IPS-18a (cell line): ENCODE data around the gene FAM168A.
A peak's percentile ranks its signal among the peaks of the same experiment; 100 is the strongest.

Experiments used
- H3K27ac ChIP-seq: one replicate; pipeline ENCODE4 v1.5.1; 2013; ENCODE audit warnings: low read length
- H3K27me3 ChIP-seq: one replicate; pipeline ENCODE4 v1.6.1; 2013; ENCODE audit warnings: mild to moderate bottlenecking, low read length; ENCODE audit not compliant: control insufficient read depth, insufficient read depth
- H3K36me3 ChIP-seq: one replicate; pipeline ENCODE4 v1.6.1; 2013; ENCODE audit warnings: low read depth, low read length; ENCODE audit not compliant: control insufficient read depth
- H3K4me1 ChIP-seq: one replicate; pipeline ENCODE4 v1.6.1; 2013; ENCODE audit warnings: low read depth, low read length; ENCODE audit not compliant: control insufficient read depth
- H3K4me3 ChIP-seq: one replicate; pipeline ENCODE4 v1.5.1; 2013; ENCODE audit warnings: low read length
- H3K9ac ChIP-seq: one replicate; pipeline ENCODE4 v1.6.1; 2013; ENCODE audit warnings: mild to moderate bottlenecking, low read length, moderate library complexity
- H3K9me3 ChIP-seq: one replicate; pipeline ENCODE4 v1.6.1; 2013; ENCODE audit warnings: low read depth, low read length; ENCODE audit not compliant: control insufficient read depth

Gene FAM168A

DNA sequence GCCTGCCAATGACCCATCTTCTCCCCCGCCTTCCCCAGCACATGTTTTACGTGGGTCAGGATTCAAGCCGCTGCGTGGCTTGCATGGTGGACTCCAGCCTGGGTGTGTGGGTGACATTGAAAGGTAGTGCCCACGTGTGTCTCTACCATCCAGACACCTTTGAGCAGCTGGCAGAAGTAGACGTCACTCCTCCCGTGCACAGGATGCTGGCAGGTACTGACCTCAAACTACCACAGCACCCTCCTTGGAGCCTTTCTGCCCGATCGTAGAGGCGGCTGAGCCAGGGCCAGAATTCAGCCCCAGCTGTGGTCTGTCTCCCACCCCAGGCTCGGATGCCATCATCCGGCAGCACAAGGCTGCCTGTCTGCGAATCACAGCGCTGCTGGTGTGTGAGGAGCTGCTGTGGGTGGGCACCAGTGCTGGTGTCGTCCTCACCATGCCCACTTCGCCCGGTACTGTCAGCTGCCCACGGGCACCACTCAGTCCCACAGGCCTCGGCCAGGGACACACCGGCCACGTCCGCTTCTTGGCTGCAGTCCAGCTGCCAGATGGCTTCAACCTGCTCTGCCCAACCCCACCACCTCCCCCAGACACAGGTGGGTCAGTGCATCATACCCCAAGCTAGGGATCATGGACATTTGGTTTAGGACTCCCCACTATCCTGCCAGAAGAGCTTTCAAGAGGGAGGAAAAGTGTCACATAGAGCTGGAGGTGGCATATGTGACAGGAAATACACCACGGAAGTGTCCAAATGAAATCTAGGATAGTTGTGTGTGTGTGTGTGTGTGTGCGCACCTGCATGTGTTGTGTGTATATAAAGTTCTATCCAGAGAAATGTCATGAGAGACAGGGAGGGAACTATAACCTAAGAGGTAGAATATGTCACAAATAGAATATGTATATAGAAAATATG lies 232.3 kb downstream of the FAM168A start:
- Histone ChIP-seq H3K9me3 (no peaks in the 10 kb centered on the region), H3K4me3 (no peak overlapping the region), H3K27ac (no peak overlapping the region), H3K36me3 (no peaks in the 10 kb centered on the region), H3K4me1 (no peaks in the 10 kb centered on the region), H3K27me3 (peaks cover 3% of the 10 kb centered on the region), H3K9ac (no peak overlapping the region)

DNA sequence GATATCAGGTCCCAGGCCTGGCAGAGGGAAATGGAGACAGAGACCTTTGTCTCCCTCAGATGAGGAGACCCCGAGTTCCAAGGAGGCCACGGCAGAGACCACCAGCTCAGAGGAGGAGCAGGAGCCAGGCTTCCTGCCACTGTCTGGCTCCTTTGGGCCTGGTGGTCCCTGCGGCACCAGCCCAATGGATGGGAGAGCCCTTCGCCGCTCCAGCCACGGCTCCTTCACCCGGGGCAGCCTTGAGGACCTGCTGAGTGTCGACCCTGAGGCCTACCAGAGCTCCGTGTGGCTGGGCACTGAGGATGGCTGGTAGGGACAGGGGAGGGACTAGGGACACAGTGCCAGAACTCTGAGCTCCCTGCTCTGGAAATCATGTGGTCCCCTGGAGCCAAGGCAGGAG lies 234.8 kb downstream of the FAM168A start:
- H3K9me3 ChIP-seq = no peaks in the 10 kb centered on the region
- H3K27ac ChIP-seq = no peak overlapping the region
- H3K4me1 ChIP-seq = no peaks in the 10 kb centered on the region
- no peaks in the 10 kb centered on the region for H3K36me3 ChIP-seq
- H3K9ac ChIP-seq = no peak overlapping the region
- no peak overlapping the region for H3K4me3 ChIP-seq
- peaks cover 3% of the 10 kb centered on the region for H3K27me3 ChIP-seq

DNA sequence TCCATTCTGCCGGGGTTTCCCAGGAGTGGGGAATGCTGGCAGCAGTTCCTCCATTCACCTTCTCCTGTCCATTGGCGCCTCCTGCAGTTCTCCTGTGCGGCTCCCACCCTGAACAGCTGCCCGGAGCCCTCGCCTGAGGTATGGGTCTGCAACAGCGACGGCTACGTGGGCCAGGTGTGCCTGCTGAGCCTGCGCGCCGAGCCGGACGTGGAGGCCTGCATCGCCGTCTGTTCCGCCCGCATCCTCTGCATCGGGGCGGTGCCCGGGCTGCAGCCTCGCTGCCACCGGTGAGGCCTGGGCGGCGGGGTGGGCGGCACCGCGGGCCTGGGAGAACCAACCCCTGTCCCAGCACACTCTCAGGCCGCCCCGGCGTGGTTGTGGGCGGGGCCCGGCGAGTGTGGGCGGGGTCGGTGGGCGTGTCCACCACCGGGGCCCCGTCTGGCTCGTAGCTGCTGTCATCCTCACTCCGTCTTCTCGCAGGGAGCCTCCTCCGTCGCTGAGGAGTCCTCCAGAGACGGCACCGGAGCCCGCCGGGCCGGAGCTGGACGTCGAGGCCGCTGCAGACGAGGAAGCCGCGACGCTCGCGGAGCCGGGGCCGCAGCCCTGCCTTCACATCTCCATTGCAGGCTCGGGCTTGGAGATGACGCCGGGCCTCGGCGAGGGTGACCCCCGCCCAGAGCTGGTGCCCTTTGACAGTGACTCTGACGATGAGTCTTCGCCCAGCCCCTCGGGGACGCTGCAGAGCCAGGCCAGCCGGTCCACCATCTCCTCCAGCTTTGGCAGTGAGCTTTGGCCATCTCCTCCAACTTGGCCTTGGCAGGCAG lies 235.7 kb downstream of the FAM168A start:
- H3K27me3 ChIP-seq = peaks cover 3% of the 10 kb centered on the region
- peak overlapping the region; percentile 40 for H3K4me3 ChIP-seq
- no peaks in the 10 kb centered on the region for H3K4me1 ChIP-seq
- H3K36me3 ChIP-seq = no peaks in the 10 kb centered on the region
- no peaks in the 10 kb centered on the region for H3K9me3 ChIP-seq
- H3K9ac ChIP-seq = no peak overlapping the region
- H3K27ac ChIP-seq = no peak overlapping the region

DNA sequence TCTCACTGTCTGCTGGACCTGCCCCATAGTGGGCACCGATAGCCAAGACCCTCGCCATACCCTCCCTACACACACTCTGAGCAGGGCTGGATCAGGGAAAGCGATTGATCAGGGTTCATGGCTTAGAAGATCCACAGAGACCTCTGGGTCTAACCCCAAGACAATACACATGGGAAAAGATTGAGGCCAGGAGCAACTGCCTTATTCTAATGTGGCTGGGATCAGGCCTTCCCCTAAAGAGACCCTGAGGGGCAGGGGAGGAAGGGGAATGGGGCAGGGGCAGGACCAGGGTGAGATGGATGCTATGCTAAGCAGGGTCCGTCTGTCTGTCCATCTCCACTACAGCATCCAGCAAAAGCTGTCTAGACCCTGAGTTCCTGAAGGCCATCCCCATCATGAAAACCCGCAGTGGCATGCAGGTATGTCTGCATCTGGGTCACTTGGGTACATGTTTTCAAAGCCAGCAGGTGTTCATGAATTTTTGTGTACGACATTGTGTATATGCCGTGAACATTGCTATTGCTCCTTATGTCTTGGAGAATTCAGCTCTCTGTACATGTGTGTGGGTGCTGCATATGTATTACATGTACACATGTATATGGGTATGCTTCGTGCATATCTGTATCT lies 237.1 kb downstream of the FAM168A start:
- Histone ChIP-seq H3K4me3 (no peak overlapping the region), H3K9ac (no peak overlapping the region), H3K36me3 (no peaks in the 10 kb centered on the region), H3K27ac (no peak overlapping the region), H3K4me1 (no peaks in the 10 kb centered on the region), H3K9me3 (no peaks in the 10 kb centered on the region), H3K27me3 (peaks cover 3% of the 10 kb centered on the region)

DNA sequence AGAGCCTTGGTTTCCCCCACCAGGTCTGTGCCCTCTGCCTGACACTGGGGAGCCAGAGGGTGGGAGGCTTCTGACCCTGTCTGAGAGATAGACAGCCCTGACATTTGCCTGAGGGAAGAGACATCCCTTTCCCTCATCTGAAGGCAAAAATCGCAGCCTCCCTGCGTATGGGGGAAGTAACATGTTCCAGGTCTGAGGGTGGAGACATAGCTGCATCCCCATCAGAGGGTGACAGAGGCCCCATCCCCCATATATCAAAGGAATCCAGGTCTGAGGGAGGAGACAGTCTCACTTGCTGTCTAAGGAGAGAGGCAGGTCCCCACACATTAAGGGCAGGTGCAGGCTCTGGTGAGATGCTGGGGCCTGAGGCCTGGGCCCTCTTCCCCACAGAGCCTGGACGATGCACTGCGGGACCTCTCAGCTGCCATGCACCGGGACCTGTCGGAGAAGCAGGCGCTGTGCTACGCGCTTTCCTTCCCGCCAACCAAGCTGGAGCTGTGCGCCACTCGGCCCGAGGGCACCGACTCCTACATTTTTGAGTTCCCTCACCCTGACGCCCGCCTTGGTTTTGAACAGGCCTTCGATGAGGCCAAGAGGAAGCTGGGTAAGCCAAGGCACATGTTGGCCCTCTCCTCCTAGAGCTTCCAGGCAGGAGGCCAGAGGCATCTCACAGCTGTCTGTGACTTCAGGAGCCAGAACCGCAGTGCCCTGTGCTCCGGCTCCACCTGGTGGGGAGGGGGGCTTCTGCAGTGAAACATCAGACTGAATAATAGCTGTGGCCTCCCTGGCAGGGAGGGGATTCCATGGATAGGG lies 237.8 kb downstream of the FAM168A start:
- H3K27ac ChIP-seq = no peak overlapping the region
- no peaks in the 10 kb centered on the region for H3K4me1 ChIP-seq
- no peak overlapping the region for H3K4me3 ChIP-seq
- H3K27me3 ChIP-seq = peaks cover 3% of the 10 kb centered on the region
- no peaks in the 10 kb centered on the region for H3K9me3 ChIP-seq
- H3K36me3 ChIP-seq = no peaks in the 10 kb centered on the region
- H3K9ac ChIP-seq = no peak overlapping the region

DNA sequence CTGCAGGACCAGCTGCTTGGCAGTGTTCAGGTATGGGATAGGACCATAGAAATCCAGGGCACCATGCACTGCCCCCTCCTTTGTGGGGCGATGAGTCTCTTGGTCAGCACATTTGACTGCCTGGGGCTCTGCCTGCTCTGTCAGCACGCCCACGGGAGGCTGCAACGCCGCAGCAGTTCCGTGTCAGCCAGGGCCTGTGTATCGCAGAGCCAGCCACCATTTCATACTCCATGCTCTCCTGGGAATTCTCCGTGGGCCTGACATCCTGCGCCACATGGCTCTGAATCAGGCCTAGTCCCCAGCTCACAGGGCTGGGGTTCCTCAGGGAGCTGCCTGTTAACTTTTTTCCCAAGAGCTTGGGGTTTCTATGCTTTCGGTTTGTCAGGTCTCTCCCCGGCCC lies 238.6 kb downstream of the FAM168A start:
- Histone ChIP-seq H3K27ac (no peak overlapping the region), H3K9ac (no peak overlapping the region), H3K36me3 (no peaks in the 10 kb centered on the region), H3K4me3 (no peak overlapping the region), H3K9me3 (no peaks in the 10 kb centered on the region), H3K27me3 (peaks cover 3% of the 10 kb centered on the region), H3K4me1 (no peaks in the 10 kb centered on the region)

DNA sequence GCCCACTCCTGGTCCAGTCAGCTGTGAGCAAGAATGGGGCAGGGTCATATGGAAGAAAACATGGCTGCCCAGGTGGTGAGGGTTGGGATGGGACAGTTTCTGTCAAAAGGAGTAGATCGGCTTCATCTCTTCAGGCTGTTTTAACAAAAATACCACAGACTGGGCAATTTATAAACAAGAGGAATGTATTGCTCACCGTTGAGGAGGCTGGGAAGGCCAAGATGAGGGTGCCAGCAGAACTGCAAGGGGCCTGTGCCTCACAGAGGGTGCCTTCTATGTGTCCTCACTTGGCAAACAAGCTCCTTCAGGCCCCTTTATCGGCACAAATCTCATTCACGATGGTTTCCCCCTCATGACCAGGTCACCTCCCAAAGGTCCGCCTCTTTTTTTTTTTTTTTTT lies 239.8 kb downstream of the FAM168A start:
- Histone ChIP-seq H3K9ac (no peak overlapping the region), H3K27ac (no peak overlapping the region), H3K36me3 (no peaks in the 10 kb centered on the region), H3K27me3 (peaks cover 2% of the 10 kb centered on the region), H3K9me3 (no peaks in the 10 kb centered on the region), H3K4me3 (no peak overlapping the region), H3K4me1 (no peaks in the 10 kb centered on the region)

DNA sequence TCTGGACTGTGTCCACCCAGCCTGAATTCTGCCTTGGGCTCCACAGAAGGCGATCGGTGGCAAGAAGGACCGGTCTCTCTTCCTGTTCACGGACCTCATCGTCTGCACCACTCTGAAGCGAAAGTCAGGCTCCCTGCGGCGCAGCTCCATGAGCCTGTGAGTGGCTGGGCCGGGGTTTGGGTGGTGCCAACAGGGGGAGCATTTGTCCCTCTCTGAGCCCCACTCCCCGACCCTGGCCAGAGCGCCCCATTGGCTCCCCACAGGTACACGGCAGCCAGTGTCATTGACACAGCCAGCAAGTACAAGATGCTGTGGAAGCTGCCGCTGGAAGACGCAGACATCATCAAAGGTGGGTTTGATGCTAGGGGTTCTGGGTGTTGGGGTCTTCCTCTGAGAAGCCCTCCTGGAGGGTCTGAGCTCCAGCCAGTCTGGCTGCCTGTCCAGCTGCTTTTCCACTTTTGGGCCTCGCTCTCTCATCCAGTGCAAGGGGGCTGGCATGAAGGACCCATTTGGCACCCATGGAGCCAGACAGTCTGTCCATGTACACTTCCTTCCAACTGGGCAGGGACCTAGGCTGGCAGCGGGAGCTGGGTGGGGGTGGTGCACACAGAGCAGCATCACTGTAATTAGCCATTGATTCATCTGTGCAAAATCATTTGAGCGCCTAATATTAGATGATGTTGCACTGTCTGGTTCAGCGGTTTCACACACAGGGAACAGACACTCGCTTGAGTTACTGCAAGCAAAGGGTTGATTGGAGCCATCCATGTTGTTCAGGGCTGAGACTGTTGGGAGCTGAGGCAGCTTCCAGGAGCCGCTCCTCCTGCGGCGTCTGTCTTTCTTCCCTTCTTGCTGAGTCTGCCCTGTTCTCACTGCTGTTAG lies 240.7 kb downstream of the FAM168A start:
- no peaks in the 10 kb centered on the region for H3K9me3 ChIP-seq
- no peaks in the 10 kb centered on the region for H3K36me3 ChIP-seq
- H3K9ac ChIP-seq = no peak overlapping the region
- H3K4me3 ChIP-seq = no peak overlapping the region
- H3K4me1 ChIP-seq = no peaks in the 10 kb centered on the region
- H3K27ac ChIP-seq = no peak overlapping the region
- no peaks in the 10 kb centered on the region for H3K27me3 ChIP-seq

DNA sequence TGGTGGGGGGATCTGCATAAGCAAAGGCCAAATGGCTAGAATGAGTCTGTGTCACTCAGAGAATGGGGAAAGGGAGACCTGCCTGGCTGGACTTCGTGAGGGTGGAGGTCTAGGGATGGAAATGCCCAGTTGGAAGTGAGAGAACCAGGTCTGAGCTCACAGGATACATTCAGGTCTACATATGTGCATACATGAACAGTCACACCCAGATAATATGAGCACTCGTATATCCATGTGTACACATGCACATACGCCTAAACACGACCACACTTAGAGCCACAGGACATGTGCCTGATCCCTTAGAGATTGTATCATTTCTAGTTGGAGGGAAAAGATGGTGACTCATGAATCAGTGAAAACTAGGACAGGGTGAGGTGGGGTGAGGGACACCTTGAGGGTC lies 242.8 kb downstream of the FAM168A start:
- Histone ChIP-seq H3K9me3 (no peaks in the 10 kb centered on the region), H3K27ac (no peak overlapping the region), H3K4me1 (no peaks in the 10 kb centered on the region), H3K9ac (no peak overlapping the region), H3K4me3 (no peak overlapping the region), H3K27me3 (no peaks in the 10 kb centered on the region), H3K36me3 (no peaks in the 10 kb centered on the region)

DNA sequence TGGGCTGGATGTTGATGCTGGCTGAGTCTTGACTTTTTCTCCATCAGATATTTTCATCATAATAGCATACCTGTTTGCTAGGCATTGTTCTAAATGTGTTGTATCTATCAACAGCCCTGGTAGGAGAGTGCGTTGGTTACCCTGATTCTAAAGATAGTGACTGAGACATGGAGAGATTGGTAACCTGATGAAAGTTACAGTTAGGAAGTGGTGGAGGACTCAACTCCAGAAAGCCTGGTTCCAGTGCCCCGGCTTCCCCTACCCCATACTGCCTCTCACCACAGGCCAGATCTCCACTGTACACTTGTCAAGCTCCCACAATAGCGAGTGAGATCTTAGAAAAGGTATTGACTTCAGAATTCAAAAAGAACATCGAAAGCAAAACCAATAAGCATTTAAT lies 244.5 kb downstream of the FAM168A start:
- Histone ChIP-seq H3K4me1 (peaks cover 2% of the 10 kb centered on the region), H3K9me3 (no peaks in the 10 kb centered on the region), H3K4me3 (no peak overlapping the region), H3K36me3 (no peaks in the 10 kb centered on the region), H3K27ac (no peak overlapping the region), H3K27me3 (no peaks in the 10 kb centered on the region), H3K9ac (no peak overlapping the region)
